ENCODE data around the gene TOR1AIP1.

The TOR1AIP1 gene

GRCh38 chr1:179921472-179921871 lies 39.4 kb downstream of the TOR1AIP1 start:
- no peak overlapping the region for H3K27ac ChIP-seq
- TF ChIP-seq CTCF (conservative IDR thresholded peaks at IDR 0.05), result no peak

GRCh38 chr1:179921981-179922872 lies 40.1 kb downstream of the TOR1AIP1 start:
- no peak overlapping the region for H3K27ac ChIP-seq
- TF ChIP-seq CTCF (conservative IDR thresholded peaks at IDR 0.05), result no peak

GRCh38 chr1:179923029-179923428 lies 40.9 kb downstream of the TOR1AIP1 start:
- no peak for TF ChIP-seq CTCF (conservative IDR thresholded peaks at IDR 0.05)

GRCh38 chr1:179924268-179924667 lies 42.2 kb downstream of the TOR1AIP1 start:
- TF ChIP-seq CTCF (conservative IDR thresholded peaks at IDR 0.05), result no peak

More at GRCh38 chr1:179923029-179923428, 40.9 kb downstream of the TOR1AIP1 start:
- no peak overlapping the region for H3K27ac ChIP-seq

GRCh38 chr1:179925302-179925701 lies 43.2 kb downstream of the TOR1AIP1 start:
- H3K27ac ChIP-seq, result no peak overlapping the region
- TF ChIP-seq CTCF (conservative IDR thresholded peaks at IDR 0.05), result no peak

More at GRCh38 chr1:179924268-179924667, 42.2 kb downstream of the TOR1AIP1 start:
- no peak overlapping the region for H3K27ac ChIP-seq

- TF ChIP-seq CTCF (conservative IDR thresholded peaks at IDR 0.05), result no peak
- H3K27ac ChIP-seq, result no peak overlapping the region
Observed at GRCh38 chr1:179925922-179926849, 44.1 kb downstream of the TOR1AIP1 start.

- no peak for TF ChIP-seq CTCF (conservative IDR thresholded peaks at IDR 0.05)
- no peak overlapping the region for H3K27ac ChIP-seq
Observed at GRCh38 chr1:179926850-179927205, 44.7 kb downstream of the TOR1AIP1 start.

All from VCaP (cell line).